ENCODE data around the gene CREB3L1. TPM values are rescaled to one million over a fixed set of nuclear protein-coding genes. Genes with fewer than 3 reads are reported as not detected.
"Not testable (repeated sequence)": the region's sequence is repeated elsewhere in the genome, so short reads cannot be mapped to it uniquely, and the experiment has no call there.

Gene CREB3L1
- total RNA-seq, 1 donor from 2014 or later = 6.1 TPM

DNA sequence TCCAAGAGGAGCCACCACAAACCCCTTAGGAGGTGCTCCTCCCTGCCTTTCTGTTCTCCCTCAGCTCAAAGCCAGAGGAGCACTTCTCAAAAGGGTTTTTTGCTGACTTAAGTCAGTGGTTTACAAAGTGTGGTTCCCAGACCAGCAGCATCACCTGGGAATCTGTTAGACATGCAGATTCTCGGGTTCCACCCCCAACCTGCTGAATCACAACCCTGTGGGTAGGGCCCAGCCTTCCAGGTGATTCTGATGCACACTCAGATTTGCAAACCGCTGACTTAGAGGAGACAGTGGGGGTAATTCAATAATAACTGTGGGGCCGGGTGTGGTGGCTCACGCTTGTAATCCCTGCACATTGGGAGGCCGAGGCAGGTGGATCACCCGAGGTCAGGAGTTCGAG, 22.8 kb downstream of the CREB3L1 start:
- Mint-ChIP-seq H3K27ac (ENCODE audit: unreplicated experiment) (no peak overlapping the region), H3K27me3 (ENCODE audit: unreplicated experiment) (peaks cover 4% of the 10 kb centered on the region), H3K4me3 (ENCODE audit: unreplicated experiment) (no peak overlapping the region), H3K9me3 (ENCODE audit: unreplicated experiment) (peaks cover 2% of the 10 kb centered on the region), H3K4me1 (ENCODE audit: low read depth, unreplicated experiment) (no peaks in the 10 kb centered on the region), H3K36me3 (ENCODE audit: unreplicated experiment) (no peaks in the 10 kb centered on the region)
- TF ChIP-seq, protein P1, sequence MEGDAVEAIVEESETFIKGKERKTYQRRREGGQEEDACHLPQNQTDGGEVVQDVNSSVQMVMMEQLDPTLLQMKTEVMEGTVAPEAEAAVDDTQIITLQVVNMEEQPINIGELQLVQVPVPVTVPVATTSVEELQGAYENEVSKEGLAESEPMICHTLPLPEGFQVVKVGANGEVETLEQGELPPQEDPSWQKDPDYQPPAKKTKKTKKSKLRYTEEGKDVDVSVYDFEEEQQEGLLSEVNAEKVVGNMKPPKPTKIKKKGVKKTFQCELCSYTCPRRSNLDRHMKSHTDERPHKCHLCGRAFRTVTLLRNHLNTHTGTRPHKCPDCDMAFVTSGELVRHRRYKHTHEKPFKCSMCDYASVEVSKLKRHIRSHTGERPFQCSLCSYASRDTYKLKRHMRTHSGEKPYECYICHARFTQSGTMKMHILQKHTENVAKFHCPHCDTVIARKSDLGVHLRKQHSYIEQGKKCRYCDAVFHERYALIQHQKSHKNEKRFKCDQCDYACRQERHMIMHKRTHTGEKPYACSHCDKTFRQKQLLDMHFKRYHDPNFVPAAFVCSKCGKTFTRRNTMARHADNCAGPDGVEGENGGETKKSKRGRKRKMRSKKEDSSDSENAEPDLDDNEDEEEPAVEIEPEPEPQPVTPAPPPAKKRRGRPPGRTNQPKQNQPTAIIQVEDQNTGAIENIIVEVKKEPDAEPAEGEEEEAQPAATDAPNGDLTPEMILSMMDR (IDR thresholded peaks at IDR 0.05; ENCODE audit: partially characterized antibody, unreplicated experiment) = no peak
- DNase-seq = no peak

DNA sequence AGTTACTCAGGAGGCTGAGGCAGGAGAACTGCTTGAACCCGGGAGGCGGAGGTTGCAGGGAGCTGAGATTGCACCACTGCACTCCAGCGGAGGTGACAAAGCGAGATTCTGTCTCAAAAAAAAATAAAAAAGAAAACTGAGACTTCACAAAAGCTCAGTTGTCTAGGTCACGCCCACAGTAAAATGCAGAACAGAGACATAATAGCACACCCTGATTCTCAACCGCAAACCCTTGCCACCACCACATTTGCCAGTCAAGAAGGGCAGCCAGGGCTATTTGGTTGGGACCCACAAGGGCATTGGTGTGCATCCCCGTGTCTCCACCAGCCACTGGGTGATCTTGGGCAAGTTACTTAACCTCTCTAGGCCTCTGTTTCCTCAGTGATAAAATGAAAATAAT, 25.4 kb downstream of the CREB3L1 start:
- no peaks in the 10 kb centered on the region for H3K9me3 Mint-ChIP-seq (ENCODE audit: unreplicated experiment)
- peaks cover 2% of the 10 kb centered on the region for H3K27me3 Mint-ChIP-seq (ENCODE audit: unreplicated experiment)
- no peak overlapping the region for H3K27ac Mint-ChIP-seq (ENCODE audit: unreplicated experiment)
- DNase-seq = no peak
- no peak overlapping the region for H3K4me3 Mint-ChIP-seq (ENCODE audit: unreplicated experiment)
- TF ChIP-seq, protein P1 (IDR thresholded peaks at IDR 0.05; ENCODE audit: partially characterized antibody, unreplicated experiment) = no peak
- H3K36me3 Mint-ChIP-seq (ENCODE audit: unreplicated experiment) = no peaks in the 10 kb centered on the region
- no peaks in the 10 kb centered on the region for H3K4me1 Mint-ChIP-seq (ENCODE audit: low read depth, unreplicated experiment)

DNA sequence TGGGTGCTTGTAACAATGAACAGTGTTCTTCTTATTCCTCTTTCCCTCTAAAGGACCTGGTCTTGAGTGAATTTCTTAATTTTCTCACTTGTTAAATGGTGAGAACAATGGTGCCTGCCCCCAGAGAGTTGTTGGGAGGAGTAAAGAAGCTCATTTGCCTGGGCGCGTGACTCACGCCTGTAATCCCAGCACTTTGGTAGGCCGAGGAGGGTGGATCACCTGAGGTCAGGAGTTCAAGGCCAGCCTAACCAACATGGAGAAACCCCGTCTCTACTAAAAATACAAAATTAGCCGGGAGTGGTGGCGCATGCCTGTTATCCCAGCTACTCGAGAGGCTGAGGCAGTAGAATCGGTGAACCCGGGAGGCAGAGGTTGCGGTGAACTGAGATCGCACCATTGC, 26.6 kb downstream of the CREB3L1 start:
- not testable (repeated sequence) for H3K27me3 Mint-ChIP-seq (ENCODE audit: unreplicated experiment); H3K4me1 Mint-ChIP-seq (ENCODE audit: low read depth, unreplicated experiment); H3K4me3 Mint-ChIP-seq (ENCODE audit: unreplicated experiment); DNase-seq; H3K36me3 Mint-ChIP-seq (ENCODE audit: unreplicated experiment); H3K27ac Mint-ChIP-seq (ENCODE audit: unreplicated experiment); H3K9me3 Mint-ChIP-seq (ENCODE audit: unreplicated experiment)

DNA sequence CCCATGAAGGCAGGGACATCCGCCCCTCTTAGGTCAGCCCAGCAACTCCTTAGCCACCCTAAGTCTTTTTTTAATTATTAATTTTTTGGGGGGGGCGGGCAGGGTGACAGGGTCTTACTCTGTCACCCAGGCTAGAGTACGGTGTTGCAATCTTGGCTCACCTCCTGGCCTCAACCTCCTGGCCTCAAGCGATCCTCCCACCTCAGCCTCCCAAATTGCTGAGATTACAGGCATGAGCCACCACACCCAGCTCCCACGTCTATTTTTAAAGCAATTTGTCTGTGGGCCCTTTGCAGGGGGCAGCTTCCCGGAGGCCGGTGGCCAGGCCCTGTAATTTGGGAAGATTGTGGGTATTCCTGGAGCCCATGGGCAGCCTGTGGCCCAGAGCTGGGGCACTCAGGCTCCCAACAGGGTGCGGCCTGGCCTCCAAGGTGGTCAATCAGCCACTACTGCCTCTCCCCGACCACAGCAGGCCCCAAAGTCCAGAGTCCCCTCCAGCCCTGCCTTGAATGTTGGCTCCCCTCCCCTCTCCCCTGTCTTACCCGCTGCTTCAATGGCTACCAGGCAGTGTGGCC, 27.2 kb downstream of the CREB3L1 start:
- peaks cover 2% of the 10 kb centered on the region for H3K27me3 Mint-ChIP-seq (ENCODE audit: unreplicated experiment)
- H3K36me3 Mint-ChIP-seq (ENCODE audit: unreplicated experiment) = no peaks in the 10 kb centered on the region
- no peak overlapping the region for H3K27ac Mint-ChIP-seq (ENCODE audit: unreplicated experiment)
- TF ChIP-seq, protein P1 (IDR thresholded peaks at IDR 0.05; ENCODE audit: partially characterized antibody, unreplicated experiment) = no peak
- H3K4me3 Mint-ChIP-seq (ENCODE audit: unreplicated experiment) = no peak overlapping the region
- H3K9me3 Mint-ChIP-seq (ENCODE audit: unreplicated experiment) = no peaks in the 10 kb centered on the region
- H3K4me1 Mint-ChIP-seq (ENCODE audit: low read depth, unreplicated experiment) = peaks cover 6% of the 10 kb centered on the region
- DNase-seq = no peak

DNA sequence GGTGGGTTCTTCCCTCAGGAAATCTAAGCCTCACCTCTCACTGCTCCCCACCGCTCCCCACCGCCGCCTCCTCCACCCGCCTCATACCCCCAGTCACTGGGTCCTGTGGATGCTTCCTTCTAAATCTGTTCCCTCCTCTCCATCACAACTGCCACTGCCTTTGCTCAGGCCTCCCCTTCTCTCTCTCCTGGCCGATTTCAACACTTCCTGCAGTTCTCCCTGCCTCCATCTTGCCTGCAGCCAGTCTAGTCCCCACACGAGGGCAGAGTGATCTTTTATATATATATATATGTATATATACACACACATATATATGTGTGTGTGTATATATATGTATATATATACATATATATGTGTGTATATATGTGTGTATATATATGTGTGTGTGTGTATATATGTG, 27.8 kb downstream of the CREB3L1 start:
- no peak overlapping the region for H3K4me3 Mint-ChIP-seq (ENCODE audit: unreplicated experiment)
- no peak overlapping the region for H3K27ac Mint-ChIP-seq (ENCODE audit: unreplicated experiment)
- no peaks in the 10 kb centered on the region for H3K9me3 Mint-ChIP-seq (ENCODE audit: unreplicated experiment)
- no peaks in the 10 kb centered on the region for H3K36me3 Mint-ChIP-seq (ENCODE audit: unreplicated experiment)
- peaks cover 2% of the 10 kb centered on the region for H3K27me3 Mint-ChIP-seq (ENCODE audit: unreplicated experiment)
- TF ChIP-seq, protein P1 (IDR thresholded peaks at IDR 0.05; ENCODE audit: partially characterized antibody, unreplicated experiment) = no peak
- no peak for DNase-seq
- peaks cover 6% of the 10 kb centered on the region for H3K4me1 Mint-ChIP-seq (ENCODE audit: low read depth, unreplicated experiment)
